Measurements from ENCODE around the gene NME5.
"Not testable (repeated sequence)": the region's sequence is repeated elsewhere in the genome, so short reads cannot be mapped to it uniquely, and the experiment has no call there.

NME5 gene

GRCh38 chr5:138138949-138139780 lies at the start of gene NME5:
Gene NME5, minus strand, starts transcription at chr5:138139428. Its CDS starts 648 bp downstream, at chr5:138138780.
- DNase-seq (ENCODE audit: low read depth in 2 of 3, low spot score in 1 of 3): no peak

GRCh38 chr5:138188626-138189025 lies 49.4 kb upstream of the NME5 start:
- DNase-seq (ENCODE audit: low read depth in 2 of 3, low spot score in 1 of 3): no peak

GRCh38 chr5:138186002-138186447 lies 46.8 kb upstream of the NME5 start:
- no peak for DNase-seq (ENCODE audit: low read depth in 2 of 3, low spot score in 1 of 3)

- DNase-seq (ENCODE audit: low read depth in 2 of 3, low spot score in 1 of 3): no peak
These were observed 43.6 kb upstream of the NME5 start for GRCh38 chr5:138182808-138183207.

GRCh38 chr5:138180841-138181240 lies 41.6 kb upstream of the NME5 start:
- no peak for DNase-seq (ENCODE audit: low read depth in 2 of 3, low spot score in 1 of 3)

GRCh38 chr5:138180183-138180782 lies 41.1 kb upstream of the NME5 start:
- DNase-seq (ENCODE audit: low read depth in 2 of 3, low spot score in 1 of 3): peak in 1 of 3 donors; percentile 5

- no peak for DNase-seq (ENCODE audit: low read depth in 2 of 3, low spot score in 1 of 3)
These were observed 40.1 kb upstream of the NME5 start for GRCh38 chr5:138179277-138179857.

- DNase-seq (ENCODE audit: low read depth in 2 of 3, low spot score in 1 of 3): peak; percentile 83 to 90 (median 87)
These were observed 39.5 kb upstream of the NME5 start, which contains the start of the genes BRD8 and KIF20A for GRCh38 chr5:138178516-138179276. Gene BRD8, minus strand, starts transcription at chr5:138178630. Its CDS starts 16 bp downstream, at chr5:138178614. Gene KIF20A, plus strand, starts transcription at chr5:138179112. Its CDS starts 569 bp downstream, at chr5:138179681.

GRCh38 chr5:138177941-138178515 lies 38.8 kb upstream of the NME5 start:
- DNase-seq (ENCODE audit: low read depth in 2 of 3, low spot score in 1 of 3): peak in 1 of 3 donors; percentile 20

GRCh38 chr5:138170299-138170698 lies 31.1 kb upstream of the NME5 start:
- no peak for DNase-seq (ENCODE audit: low read depth in 2 of 3, low spot score in 1 of 3)

- DNase-seq (ENCODE audit: low read depth in 2 of 3, low spot score in 1 of 3): no peak
These were observed 29.9 kb upstream of the NME5 start for GRCh38 chr5:138169124-138169523.

- no peak for DNase-seq (ENCODE audit: low read depth in 2 of 3, low spot score in 1 of 3)
These were observed 24.5 kb upstream of the NME5 start for GRCh38 chr5:138163721-138164120.

GRCh38 chr5:138160706-138161105 lies 21.5 kb upstream of the NME5 start:
- DNase-seq (ENCODE audit: low read depth in 2 of 3, low spot score in 1 of 3): no peak

- DNase-seq (ENCODE audit: low read depth in 2 of 3, low spot score in 1 of 3): no peak
These were observed 20.4 kb upstream of the NME5 start for GRCh38 chr5:138159666-138160065.

GRCh38 chr5:138157626-138158025 lies 18.4 kb upstream of the NME5 start:
- no peak for DNase-seq (ENCODE audit: low read depth in 2 of 3, low spot score in 1 of 3)

GRCh38 chr5:138155977-138156376 lies 16.7 kb upstream of the NME5 start:
- DNase-seq (ENCODE audit: low read depth in 2 of 3, low spot score in 1 of 3): not testable (repeated sequence)

- no peak for DNase-seq (ENCODE audit: low read depth in 2 of 3, low spot score in 1 of 3)
These were observed 10.3 kb upstream of the NME5 start for GRCh38 chr5:138149530-138149929.

GRCh38 chr5:138148811-138149210 lies 9.6 kb upstream of the NME5 start:
- DNase-seq (ENCODE audit: low read depth in 2 of 3, low spot score in 1 of 3): no peak

GRCh38 chr5:138143578-138143977 lies 4.3 kb upstream of the NME5 start:
- not testable (repeated sequence) for DNase-seq (ENCODE audit: low read depth in 2 of 3, low spot score in 1 of 3)

GRCh38 chr5:138141734-138142133 lies 2.5 kb upstream of the NME5 start:
- no peak for DNase-seq (ENCODE audit: low read depth in 2 of 3, low spot score in 1 of 3)

GRCh38 chr5:138140268-138140667 lies 1.0 kb upstream of the NME5 start:
- DNase-seq (ENCODE audit: low read depth in 2 of 3, low spot score in 1 of 3): no peak
